Left lung (tissue), 10 donors: ENCODE results near the gene DPYSL3. TPM values are rescaled to one million over a fixed set of nuclear protein-coding genes. Genes with fewer than 3 reads are reported as not detected.

Source experiments
- ATAC-seq: fragments of 200-7000 bp; cut with Tn5 transposase; one replicate; pipeline ENCODE4 v1.9.1; 2020; ENCODE audit warnings: moderate library complexity
- DNase-seq, 4 donors: peaks; one replicate each; pipeline ENCODE4 v3.0.0-alpha.2; 2013 to 2020
- H3K27ac ChIP-seq, 2 donors: fragments of 200-600 bp; sonication (generic) in 1 of 2; one replicate each; pipeline versions ENCODE4 v1.5.0 to v1.8.0; 2020 to 2021
- H3K27me3 ChIP-seq, 2 donors: fragments of 200-600 bp; sonication (generic) in 1 of 2; one replicate each; pipeline versions ENCODE4 v1.5.0 to v1.8.0; 2020 to 2021
- H3K36me3 ChIP-seq, 2 donors: fragments of 200-600 bp; sonication (generic) in 1 of 2; one replicate each; pipeline versions ENCODE4 v1.5.0 to v1.8.0; 2020 to 2021
- H3K4me1 ChIP-seq, 2 donors: fragments of 200-600 bp; one replicate each; pipeline ENCODE4 v1.8.0; 2021
- H3K4me3 ChIP-seq, 2 donors: fragments of 200-600 bp; sonication (generic) in 1 of 2; one replicate each; pipeline versions ENCODE4 v1.5.0 to v1.8.0; 2020 to 2021; ENCODE audit warnings: mild to moderate bottlenecking in 1 of 2
- H3K9me3 ChIP-seq, 2 donors: fragments of 200-600 bp; sonication (generic) in 1 of 2; one replicate each; pipeline versions ENCODE4 v1.5.0 to v1.8.0; 2020 to 2021
- CTCF ChIP-seq, 2 donors: fragments of 200-600 bp; sonication (generic) in 1 of 2; IDR thresholded peaks; one replicate each; pipeline versions ENCODE4 v1.5.0 to v1.8.0; 2021; ENCODE audit warnings: antibody characterized with exemption in 2 of 2
- intact Hi-C, 2 donors: fragments of 100-400 bp; cut with DNase I; formaldehyde crosslinking; loops; one replicate each; pipeline versions ENCODE4 v1.11.2 to v1.14.2; 2022
- polyA plus RNA-seq, 6 donors: library from polyadenylated mRNA; unstranded; fragments of 120-200 nt; gene quantifications; one replicate each; pipeline ENCODE4 v1.2.1, GENCODE V29; 2013; ENCODE audit not compliant: insufficient read length in 6 of 6
- total RNA-seq, 2 donors: library from RNA; stranded (reverse); fragmentation: NEBNext Ultra II Directional; extraction: Animal tissue kit (Norgen Biotek cat#: 25700); gene quantifications; one replicate each; pipeline ENCODE4 v1.2.1, GENCODE V29; 2021
- donor health status: DM: no; HTN: yes; CAD: no.
- donor health status: DM: no; HTN: no; CAD: no.

Gene DPYSL3
- total and polyA plus RNA-seq, 8 donors: 64.3 to 94.3 (median 79.0) TPM

GRCh38 chr5:147483961-147484707 is 25.7 kb downstream of the DPYSL3 start:
- no peak for TF ChIP-seq CTCF (IDR thresholded peaks at IDR 0.05)
- Histone ChIP-seq H3K4me3 (no peak overlapping the region), H3K36me3 (no peaks in the 10 kb centered on the region), H3K9me3 (no peaks in the 10 kb centered on the region), H3K27ac (peak overlapping the region; percentile 76 to 89), H3K4me1 (peaks cover 15 to 46% of the 10 kb centered on the region in 2 donors), H3K27me3 (no peaks in the 10 kb centered on the region)
- intact Hi-C loops: no loop called here
- peak in 3 of 4 donors; percentile 64 to 83 (median 74) for DNase-seq
- ATAC-seq: peak; percentile 80

DNA sequence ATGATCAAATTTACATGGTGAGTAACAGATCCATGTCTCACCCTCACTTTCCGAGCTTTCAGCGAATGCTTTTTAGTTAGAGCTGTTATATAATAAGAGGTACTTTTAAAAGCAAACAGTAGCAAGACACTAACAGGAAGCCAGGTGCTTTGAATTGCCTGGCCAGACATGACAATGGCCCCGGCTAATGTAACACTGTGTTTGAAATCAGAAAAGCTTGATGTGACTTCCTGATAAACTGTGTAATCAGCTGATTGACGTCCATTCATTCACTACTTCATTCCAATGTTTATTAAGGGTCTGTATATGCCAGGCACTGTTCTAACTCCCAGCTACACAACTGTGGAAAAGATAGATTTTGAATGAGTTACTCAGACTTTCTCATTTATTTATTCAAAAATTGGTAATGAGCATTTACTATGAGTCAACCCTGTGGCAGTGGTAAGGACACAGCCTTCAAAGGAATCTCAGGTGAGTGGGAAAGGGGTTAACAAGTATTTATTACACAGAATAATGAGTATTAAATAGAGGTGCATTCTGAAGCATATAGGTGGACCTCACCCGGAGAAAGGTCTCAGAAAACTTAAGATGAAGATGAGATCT is 26.6 kb downstream of the DPYSL3 start:
- no peak overlapping the region for H3K4me3 ChIP-seq
- TF ChIP-seq CTCF (IDR thresholded peaks at IDR 0.05): no peak
- H3K27ac ChIP-seq: peak overlapping the region; percentile 76 to 89
- ATAC-seq (peak; percentile 45), DNase-seq (no peak)
- no peaks in the 10 kb centered on the region for H3K36me3 ChIP-seq
- H3K4me1 ChIP-seq: peaks cover 15 to 48% of the 10 kb centered on the region in 2 donors
- H3K9me3 ChIP-seq: no peaks in the 10 kb centered on the region
- intact Hi-C loops: no loop called here
- H3K27me3 ChIP-seq: no peaks in the 10 kb centered on the region

DNA sequence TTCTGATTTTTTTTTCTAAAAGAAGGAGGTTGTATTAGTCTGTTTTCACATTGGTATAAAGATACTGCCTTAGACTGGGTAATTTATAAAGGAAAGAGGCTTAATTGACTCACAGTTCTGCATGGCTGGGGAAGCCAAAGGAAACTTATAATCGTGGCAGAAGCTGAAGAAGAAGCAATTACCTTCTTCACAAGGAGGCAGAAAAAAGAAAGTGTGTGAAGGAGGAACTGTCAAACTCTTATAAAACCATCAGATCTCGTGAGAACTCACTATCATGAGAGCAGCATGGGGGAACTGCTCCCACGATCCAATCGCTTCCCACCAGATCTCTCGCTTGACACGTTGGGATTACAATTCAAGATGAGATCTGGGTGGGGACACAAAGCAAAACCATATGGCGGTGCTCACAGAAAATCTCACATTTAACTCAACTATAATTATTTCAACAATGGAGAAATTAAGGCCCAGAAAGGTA is 27.1 kb downstream of the DPYSL3 start:
- no peaks in the 10 kb centered on the region for H3K27me3 ChIP-seq
- no peaks in the 10 kb centered on the region for H3K36me3 ChIP-seq
- intact Hi-C loops: no loop called here
- H3K9me3 ChIP-seq: no peaks in the 10 kb centered on the region
- DNase-seq (no peak), ATAC-seq (no peak)
- H3K4me3 ChIP-seq: no peak overlapping the region
- peak overlapping the region; percentile 76 to 89 for H3K27ac ChIP-seq
- no peak for TF ChIP-seq CTCF (IDR thresholded peaks at IDR 0.05)
- H3K4me1 ChIP-seq: peaks cover 15 to 45% of the 10 kb centered on the region in 2 donors

- peak overlapping the region; percentile 76 to 89 for H3K27ac ChIP-seq
- intact Hi-C loops: no loop called here
- no peak overlapping the region for H3K4me3 ChIP-seq
- H3K4me1 ChIP-seq: peaks cover 15 to 45% of the 10 kb centered on the region in 2 donors
- TF ChIP-seq CTCF (IDR thresholded peaks at IDR 0.05): no peak
- ATAC-seq (peak; percentile 4), DNase-seq (no peak)
- no peaks in the 10 kb centered on the region for H3K36me3 ChIP-seq
- H3K27me3 ChIP-seq: no peaks in the 10 kb centered on the region
- H3K9me3 ChIP-seq: no peaks in the 10 kb centered on the region
These were observed 27.8 kb downstream of the DPYSL3 start for GRCh38 chr5:147481874-147482705.
